Cardiac fibroblast (primary cell): Measurements from ENCODE around the gene FAR2.

Source experiments
- DNase-seq, 2 donors: peaks; one replicate each; pipeline versions ENCODE4 v3.0.0 to v3.0.0-alpha.2; 2010; ENCODE audit warnings: low read depth in 2 of 2
- H3K4me3 ChIP-seq, 2 donors: replicated peaks in 1 of 2; 1 replicate in 1 of 2; 2 replicates in 1 of 2; pipeline ENCODE4 v1.5.1; 2011; ENCODE audit warnings: low read depth in 2 of 2, low read length in 2 of 2, mild to moderate bottlenecking in 2 of 2, moderate library complexity in 1 of 2
- CTCF ChIP-seq: IDR thresholded peaks from one replicate; pipeline ENCODE4 v1.5.1; 2011; ENCODE audit warnings: low read depth, mild to moderate bottlenecking, low read length, inconsistent platforms

Gene FAR2

GRCh38 chr12:29212682-29213403, 63.8 kb downstream of the FAR2 start:
- no peak overlapping the region for H3K4me3 ChIP-seq
- no peak for TF ChIP-seq CTCF
- DNase-seq: peak in 1 of 2 donors; percentile 37

- TF ChIP-seq CTCF: no peak
- DNase-seq: no peak
Observed at GRCh38 chr12:29216266-29216665, 67.2 kb downstream of the FAR2 start.

GRCh38 chr12:29216797-29217575, 67.9 kb downstream of the FAR2 start:
- H3K4me3 ChIP-seq: no peak overlapping the region
- TF ChIP-seq CTCF: no peak
- DNase-seq: peak; percentile 81 to 88

More at GRCh38 chr12:29216266-29216665, 67.2 kb downstream of the FAR2 start:
- no peak overlapping the region for H3K4me3 ChIP-seq

- no peak overlapping the region for H3K4me3 ChIP-seq
- DNase-seq: no peak
- no peak for TF ChIP-seq CTCF
Observed at GRCh38 chr12:29220632-29221336, 71.7 kb downstream of the FAR2 start.

- no peak for DNase-seq
- no peak overlapping the region for H3K4me3 ChIP-seq
- no peak for TF ChIP-seq CTCF
Observed at GRCh38 chr12:29222200-29222599, 73.1 kb downstream of the FAR2 start.

- no peak overlapping the region for H3K4me3 ChIP-seq
- no peak for DNase-seq
- no peak for TF ChIP-seq CTCF
Observed at GRCh38 chr12:29223426-29223825, 74.3 kb downstream of the FAR2 start.
